Activated CD4-positive, alpha-beta T cell treated with anti-CD3 and anti-CD28 coated beads for 36 hours (primary cell): ENCODE data around the gene DDX1. TPM values are rescaled to one million over a fixed set of nuclear protein-coding genes. Genes with fewer than 3 reads are reported as not detected.
"Not testable (repeated sequence)": the region's sequence is repeated elsewhere in the genome, so short reads cannot be mapped to it uniquely, and the experiment has no call there.

ENCODE experiments used
- ATAC-seq: fragments of 200-7000 bp; cut with Tn5 transposase; one replicate; pipeline ENCODE4 v1.10.0; 2021; ENCODE audit warnings: mild to moderate bottlenecking, moderate library complexity
- CTCF ChIA-PET: fragments of 350-600 bp; sonication (Branson Sonifier 250); formaldehyde crosslinking; loops from one replicate; lab custom pipeline; 2021; ENCODE audit warnings: antibody characterized with exemption; lab: Charles Lee
- POLR2A ChIA-PET: fragments of 350-600 bp; sonication (Branson Sonifier 250); formaldehyde crosslinking; loops from one replicate; lab custom pipeline; 2021; ENCODE audit warnings: antibody characterized with exemption, inconsistent platforms; lab: Charles Lee
- DNase-seq: peaks from one replicate; pipeline ENCODE4 v3.0.0-alpha.2; 2020
- H3K27ac Mint-ChIP-seq: one replicate; pipeline ENCODE4 v1.8.0; 2021; ENCODE audit warnings: mixed read lengths
- H3K27me3 Mint-ChIP-seq: one replicate; pipeline ENCODE4 v1.8.0; 2021; ENCODE audit warnings: mixed read lengths
- H3K36me3 Mint-ChIP-seq: one replicate; pipeline ENCODE4 v1.8.0; 2021; ENCODE audit warnings: low read depth, mixed read lengths
- H3K4me1 Mint-ChIP-seq: one replicate; pipeline ENCODE4 v1.8.0; 2021; ENCODE audit warnings: mixed read lengths
- H3K4me3 Mint-ChIP-seq: one replicate; pipeline ENCODE4 v1.8.0; 2021; ENCODE audit warnings: mild to moderate bottlenecking, moderate library complexity, mixed read lengths
- H3K9me3 Mint-ChIP-seq: one replicate; pipeline ENCODE4 v1.8.0; 2021; ENCODE audit warnings: low read depth, mixed read lengths
- intact Hi-C, 2 experiments: fragments of 100-400 bp; cut with DNase I in 1 of 2; cut with micrococcal nuclease in 1 of 2; formaldehyde crosslinking; loops; one replicate each; pipeline versions ENCODE4 v1.14.2 to v1.15.1; 2022 to 2024; cut with DNase I, micrococcal nuclease
- total RNA-seq, 2 experiments: library from RNA; stranded (reverse); gene quantifications; one replicate each; pipeline ENCODE4 v1.2.3, GENCODE V29; 2021

DDX1 gene
- total RNA-seq, 2 experiments from 2014 or later = 87.6 to 96.2 TPM

DNA sequence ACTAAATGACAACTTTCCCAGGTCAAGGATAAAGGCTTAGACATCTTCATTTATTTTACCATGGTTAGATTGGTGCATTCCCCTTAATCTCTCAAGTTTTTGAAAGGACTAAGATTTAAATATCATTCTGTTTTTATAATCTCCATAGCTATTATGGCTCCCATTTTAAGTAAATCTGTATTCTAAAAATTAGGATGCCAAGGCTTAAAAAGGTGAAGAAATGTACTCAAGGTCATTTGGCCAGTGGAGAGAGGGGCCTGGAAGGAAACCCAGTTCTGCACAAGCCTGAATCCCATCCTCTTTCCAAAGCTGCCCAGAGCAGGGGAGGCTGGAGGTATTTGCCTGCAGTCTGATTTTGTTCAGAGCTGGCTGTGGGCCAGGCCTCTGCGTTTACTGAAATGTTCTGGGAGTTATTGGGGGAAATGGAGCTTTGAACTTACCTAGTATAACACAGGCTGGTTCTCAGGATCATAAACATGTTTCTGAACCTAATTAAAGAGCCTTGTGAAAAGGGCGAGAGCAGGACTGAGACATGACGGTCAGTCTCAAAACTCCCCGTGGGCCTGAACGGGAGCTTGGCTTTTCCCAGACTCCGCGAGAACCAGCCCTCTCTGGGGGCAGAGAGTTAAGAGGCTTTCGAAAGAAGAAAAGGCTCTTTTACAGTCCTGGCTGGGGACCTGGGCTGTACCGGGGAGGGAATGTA, 85.6 kb downstream of the DDX1 start:
- intact Hi-C loops = no loop called here
- H3K9me3 Mint-ChIP-seq = no peaks in the 10 kb centered on the region
- no peak overlapping the region for H3K4me3 Mint-ChIP-seq
- ATAC-seq (no peak), DNase-seq (no peak)
- POLR2A ChIA-PET = no interaction called here
- CTCF ChIA-PET = interaction anchor here (1.0 kb wide), 1 partner anchor 15 kb away, joined by 4 read pairs; no protein-coding TSS in a partner anchor
- H3K27me3 Mint-ChIP-seq = peaks cover 6% of the 10 kb centered on the region
- H3K36me3 Mint-ChIP-seq = no peaks in the 10 kb centered on the region
- H3K4me1 Mint-ChIP-seq = no peaks in the 10 kb centered on the region
- H3K27ac Mint-ChIP-seq = no peak overlapping the region

DNA sequence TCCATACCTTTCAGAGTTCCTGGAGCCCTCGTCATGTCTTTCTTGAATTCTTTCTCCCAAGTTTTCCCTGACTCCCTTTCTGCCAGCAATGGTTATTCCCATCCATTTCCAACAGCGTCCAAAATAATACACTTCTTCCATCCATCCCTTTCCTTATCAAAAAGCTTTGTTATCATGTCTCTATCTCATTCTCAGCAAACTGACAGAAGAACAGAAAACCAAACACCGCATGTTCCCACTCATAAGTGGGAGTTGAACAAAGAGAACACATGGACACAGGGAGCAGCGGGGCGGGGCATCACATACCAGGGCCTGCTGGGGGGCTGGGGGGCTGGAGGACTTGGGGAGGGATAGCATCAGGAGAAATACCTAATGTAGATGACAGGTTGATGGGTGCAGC, 86.7 kb downstream of the DDX1 start:
- ChIA-PET POLR2A (no interaction called here), CTCF (no interaction called here)
- Mint-ChIP-seq H3K27me3 (peaks cover 3% of the 10 kb centered on the region), H3K9me3 (no peaks in the 10 kb centered on the region), H3K27ac (no peak overlapping the region), H3K4me3 (no peak overlapping the region), H3K36me3 (no peaks in the 10 kb centered on the region), H3K4me1 (no peaks in the 10 kb centered on the region)
- DNase-seq = no peak
- ATAC-seq = no peak
- intact Hi-C loops = no loop called here

GRCh38 chr2:15678909-15679308, 87.2 kb downstream of the DDX1 start:
- Mint-ChIP-seq H3K27ac (no peak overlapping the region), H3K4me3 (no peak overlapping the region), H3K27me3 (no peaks in the 10 kb centered on the region), H3K4me1 (no peaks in the 10 kb centered on the region), H3K36me3 (no peaks in the 10 kb centered on the region), H3K9me3 (no peaks in the 10 kb centered on the region)
- ATAC-seq (no peak), DNase-seq (no peak)
- ChIA-PET CTCF (no interaction called here), POLR2A (no interaction called here)
- intact Hi-C loops = no loop called here

DNA sequence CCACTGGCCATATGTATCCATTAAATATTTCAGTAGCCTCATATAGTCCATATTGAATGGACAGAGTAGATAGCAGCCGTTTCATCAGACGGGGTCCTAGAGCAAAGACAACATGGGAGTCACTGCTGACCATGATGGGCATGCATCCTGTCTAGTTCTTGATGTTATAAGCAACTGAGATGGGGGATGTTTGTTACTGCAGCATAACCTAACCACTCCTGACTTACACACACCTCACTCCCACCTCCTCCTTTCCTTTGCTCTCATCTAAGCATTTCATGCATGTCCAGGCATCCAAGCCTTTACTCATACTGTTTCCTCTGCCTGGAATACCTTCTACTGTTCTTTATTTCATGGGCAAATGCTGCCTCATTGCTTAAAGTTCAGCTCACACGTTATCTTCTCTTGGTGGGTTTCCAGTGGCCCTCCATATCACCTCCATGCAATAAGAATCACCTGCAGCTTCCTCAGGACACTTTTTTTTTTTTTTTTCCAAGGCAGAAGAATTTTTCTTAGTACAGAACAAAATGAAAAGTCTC, 87.8 kb downstream of the DDX1 start:
- H3K9me3 Mint-ChIP-seq = no peaks in the 10 kb centered on the region
- POLR2A ChIA-PET = no interaction called here
- intact Hi-C loops = no loop called here
- no peaks in the 10 kb centered on the region for H3K4me1 Mint-ChIP-seq
- no peak overlapping the region for H3K4me3 Mint-ChIP-seq
- no peak overlapping the region for H3K27ac Mint-ChIP-seq
- H3K36me3 Mint-ChIP-seq = no peaks in the 10 kb centered on the region
- CTCF ChIA-PET = no interaction called here
- no peak for ATAC-seq
- no peak for DNase-seq
- H3K27me3 Mint-ChIP-seq = no peaks in the 10 kb centered on the region

GRCh38 chr2:15680132-15680531, 88.5 kb downstream of the DDX1 start:
- H3K36me3 Mint-ChIP-seq, DNase-seq, H3K4me3 Mint-ChIP-seq, H3K4me1 Mint-ChIP-seq, H3K27me3 Mint-ChIP-seq, CTCF ChIA-PET, H3K9me3 Mint-ChIP-seq, H3K27ac Mint-ChIP-seq, POLR2A ChIA-PET, intact Hi-C loops, ATAC-seq: not testable (repeated sequence)

Other genes starting within 250 kb of the DDX1 start
- gene NBAS, start 30.5 kb upstream of the DDX1 start, total RNA-seq = 10 to 100 TPM; 38.1 to 44.3 TPM